ENCODE measurements around the gene MAML2. TPM values are rescaled to one million over a fixed set of nuclear protein-coding genes. Genes with fewer than 3 reads are reported as not detected.

Gene MAML2
- total RNA-seq, 2 experiments from 2014 or later = 14.7 to 15.5 TPM

- Mint-ChIP-seq H3K4me1 (ENCODE audit: low read depth) (peaks cover 14% of the 10 kb centered on the region), H3K9me3 (ENCODE audit: insufficient read depth) (no peaks in the 10 kb centered on the region), H3K36me3 (ENCODE audit: low read depth) (peaks cover 11% of the 10 kb centered on the region), H3K27ac (no peak overlapping the region), H3K27me3 (ENCODE audit: low read depth) (no peaks in the 10 kb centered on the region), H3K4me3 (no peak overlapping the region)
- POLR2A ChIA-PET = no interaction called here
- DNase-seq (no peak), ATAC-seq (no peak)
- CTCF ChIA-PET = interaction anchor here (1.6 to 2.1 kb wide), 3 partner anchors 19 to 175 kb away, joined by 5 to 12 read pairs (median 7); partner anchors contain the start of gene MAML2
Observed at GRCh38 chr11:96167203-96167758, 175.7 kb downstream of the MAML2 start.

DNA sequence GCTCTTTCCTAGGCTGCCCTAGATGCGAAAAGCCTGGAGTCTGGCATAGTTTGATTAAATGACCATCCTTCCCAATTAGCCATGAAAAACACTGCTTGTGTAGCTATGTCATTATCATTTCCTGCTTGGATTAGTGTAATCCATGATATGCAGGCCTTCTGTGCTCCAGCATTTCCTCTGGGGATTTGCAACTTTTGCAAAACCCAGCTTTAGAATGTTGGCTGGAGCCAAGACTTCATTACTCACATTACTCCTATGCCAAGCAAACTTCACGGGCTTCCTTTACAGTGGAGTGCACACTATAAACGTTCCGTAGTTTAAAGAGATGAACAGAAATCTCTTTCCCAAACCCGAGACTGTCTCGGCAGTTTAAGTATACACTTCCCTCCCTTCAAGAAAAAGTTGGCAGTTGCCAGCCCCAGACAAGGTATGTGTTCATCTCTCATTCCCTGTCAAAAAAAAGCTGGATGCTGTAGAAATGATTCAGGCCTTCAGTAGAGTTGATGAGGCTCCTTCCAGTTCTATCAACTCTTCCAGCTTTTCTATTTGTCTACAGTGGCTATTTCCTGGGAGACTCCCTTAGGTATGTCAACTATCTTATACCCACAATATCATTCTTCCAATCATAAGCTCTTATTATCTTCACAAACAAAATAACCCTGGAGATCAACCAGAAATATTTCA lies 180.0 kb downstream of the MAML2 start:
- CTCF ChIA-PET = interaction anchor here (1.1 to 1.6 kb wide), 3 partner anchors 53 to 180 kb away, joined by 3 to 6 read pairs (median 3); partner anchors contain the start of gene MAML2
- ATAC-seq (no peak), DNase-seq (no peak)
- Mint-ChIP-seq H3K36me3 (ENCODE audit: low read depth) (peaks cover 6% of the 10 kb centered on the region), H3K4me3 (no peak overlapping the region), H3K27ac (no peak overlapping the region), H3K4me1 (ENCODE audit: low read depth) (peaks cover 14% of the 10 kb centered on the region), H3K27me3 (ENCODE audit: low read depth) (no peaks in the 10 kb centered on the region), H3K9me3 (ENCODE audit: insufficient read depth) (no peaks in the 10 kb centered on the region)
- POLR2A ChIA-PET = no interaction called here

GRCh38 chr11:96161307-96162089 lies 181.5 kb downstream of the MAML2 start:
- H3K27me3 Mint-ChIP-seq (ENCODE audit: low read depth) = no peaks in the 10 kb centered on the region
- H3K27ac Mint-ChIP-seq = no peak overlapping the region
- no peaks in the 10 kb centered on the region for H3K9me3 Mint-ChIP-seq (ENCODE audit: insufficient read depth)
- H3K4me3 Mint-ChIP-seq = no peak overlapping the region
- peaks cover 6% of the 10 kb centered on the region for H3K36me3 Mint-ChIP-seq (ENCODE audit: low read depth)
- peaks cover 20% of the 10 kb centered on the region for H3K4me1 Mint-ChIP-seq (ENCODE audit: low read depth)
- ChIA-PET POLR2A (no interaction called here), CTCF (no interaction called here)
- ATAC-seq = no peak
- DNase-seq = no peak

DNA sequence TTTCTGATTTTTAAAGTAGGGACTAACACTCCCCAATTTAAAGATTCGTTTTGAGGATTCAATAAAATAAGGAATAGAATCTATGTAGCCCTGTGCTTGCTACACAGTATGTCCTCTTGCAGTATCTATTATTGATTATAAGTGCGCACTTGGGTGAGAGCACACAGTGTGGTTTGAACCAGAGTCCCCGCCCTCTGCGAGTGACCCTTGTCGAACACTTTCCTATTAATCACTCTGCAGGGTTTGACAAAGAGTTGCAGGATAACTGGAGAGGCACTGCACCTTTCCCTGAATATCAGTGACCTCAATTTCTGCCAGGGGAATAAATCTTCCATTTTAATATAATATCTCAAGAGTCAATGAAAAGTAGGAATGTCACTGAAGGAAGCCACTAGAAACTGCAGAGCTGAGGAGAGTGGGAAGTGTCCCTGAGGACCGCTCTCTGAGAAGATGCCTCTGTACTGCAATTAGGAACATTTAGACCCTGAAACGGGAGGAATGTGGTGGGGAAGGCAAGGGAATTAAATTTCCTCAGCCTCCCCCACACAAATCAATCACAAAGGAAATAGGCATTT lies 182.2 kb downstream of the MAML2 start:
- Mint-ChIP-seq H3K27ac (no peak overlapping the region), H3K4me3 (no peak overlapping the region), H3K4me1 (ENCODE audit: low read depth) (peaks cover 26% of the 10 kb centered on the region), H3K9me3 (ENCODE audit: insufficient read depth) (no peaks in the 10 kb centered on the region), H3K36me3 (ENCODE audit: low read depth) (peaks cover 6% of the 10 kb centered on the region), H3K27me3 (ENCODE audit: low read depth) (no peaks in the 10 kb centered on the region)
- ATAC-seq = no peak
- no peak for DNase-seq
- CTCF ChIA-PET = no interaction called here
- POLR2A ChIA-PET = no interaction called here

DNA sequence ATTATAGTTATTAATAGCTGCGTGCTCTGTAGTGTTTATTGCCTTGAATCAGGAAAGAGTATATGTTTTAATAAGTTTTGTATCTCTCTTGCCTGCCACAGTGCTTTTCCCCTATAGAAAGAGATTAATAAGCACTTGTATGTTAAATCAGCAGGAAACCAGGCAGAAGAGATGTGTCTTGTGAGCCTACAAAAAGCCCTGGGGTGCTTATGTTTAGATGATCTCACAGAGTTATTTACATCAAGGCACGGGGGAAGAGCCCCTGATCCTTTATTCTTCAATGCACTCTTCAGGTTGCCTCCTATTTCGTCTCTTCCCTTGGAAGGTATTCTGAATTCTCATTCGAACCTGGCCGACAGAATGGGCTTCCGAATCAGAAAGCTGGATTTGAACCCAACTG lies 183.0 kb downstream of the MAML2 start:
- H3K27me3 Mint-ChIP-seq (ENCODE audit: low read depth) = no peaks in the 10 kb centered on the region
- no peak for DNase-seq
- POLR2A ChIA-PET = no interaction called here
- CTCF ChIA-PET = no interaction called here
- no peak overlapping the region for H3K27ac Mint-ChIP-seq
- ATAC-seq = no peak
- H3K9me3 Mint-ChIP-seq (ENCODE audit: insufficient read depth) = no peaks in the 10 kb centered on the region
- peaks cover 6% of the 10 kb centered on the region for H3K36me3 Mint-ChIP-seq (ENCODE audit: low read depth)
- peaks cover 31% of the 10 kb centered on the region for H3K4me1 Mint-ChIP-seq (ENCODE audit: low read depth)
- H3K4me3 Mint-ChIP-seq = no peak overlapping the region

DNA sequence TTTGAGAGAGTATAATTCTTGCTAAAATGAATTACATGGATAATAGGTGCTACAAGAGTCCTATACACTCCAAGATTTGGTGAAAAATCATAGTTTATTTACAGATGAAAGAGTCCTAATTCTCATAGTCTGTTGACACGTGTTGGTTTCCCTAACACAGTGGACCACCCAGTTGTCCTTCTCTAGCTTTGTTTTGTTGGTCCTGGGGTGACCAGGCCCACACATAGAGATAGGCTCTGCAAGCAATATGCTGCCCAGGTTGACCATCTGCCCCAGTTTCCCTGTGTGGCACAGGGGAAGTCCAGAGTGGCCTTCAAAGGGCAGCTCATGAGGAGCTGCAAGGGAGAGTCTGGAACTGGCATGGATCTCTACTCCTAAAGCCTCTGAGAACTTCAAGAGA lies 184.9 kb downstream of the MAML2 start:
- ATAC-seq = no peak
- Mint-ChIP-seq H3K27me3 (ENCODE audit: low read depth) (no peaks in the 10 kb centered on the region), H3K9me3 (ENCODE audit: insufficient read depth) (no peaks in the 10 kb centered on the region), H3K4me3 (no peak overlapping the region), H3K27ac (no peak overlapping the region), H3K4me1 (ENCODE audit: low read depth) (peaks cover 31% of the 10 kb centered on the region), H3K36me3 (ENCODE audit: low read depth) (peaks cover 9% of the 10 kb centered on the region)
- ChIA-PET POLR2A (interaction anchor here (0.5 kb wide), 1 partner anchor 156 kb away, joined by 3 read pairs; no protein-coding TSS in a partner anchor), CTCF (interaction anchor here (1.1 to 1.3 kb wide), 3 partner anchors 14 to 236 kb away, joined by 3 to 4 read pairs (median 4); no protein-coding TSS in a partner anchor)
- DNase-seq = no peak

- POLR2A ChIA-PET = no interaction called here
- H3K4me1 Mint-ChIP-seq (ENCODE audit: low read depth) = peaks cover 32% of the 10 kb centered on the region
- CTCF ChIA-PET = interaction anchor here (1.3 kb wide), 1 partner anchor 31 kb away, joined by 4 read pairs; no protein-coding TSS in a partner anchor
- peaks cover 11% of the 10 kb centered on the region for H3K36me3 Mint-ChIP-seq (ENCODE audit: low read depth)
- no peak for ATAC-seq
- no peak overlapping the region for H3K4me3 Mint-ChIP-seq
- no peaks in the 10 kb centered on the region for H3K27me3 Mint-ChIP-seq (ENCODE audit: low read depth)
- no peaks in the 10 kb centered on the region for H3K9me3 Mint-ChIP-seq (ENCODE audit: insufficient read depth)
- H3K27ac Mint-ChIP-seq = peak overlapping the region; percentile 88
- no peak for DNase-seq
Observed at GRCh38 chr11:96157517-96157873, 185.5 kb downstream of the MAML2 start.

- Mint-ChIP-seq H3K27ac (peak overlapping the region; percentile 88), H3K27me3 (ENCODE audit: low read depth) (no peaks in the 10 kb centered on the region), H3K9me3 (ENCODE audit: insufficient read depth) (no peaks in the 10 kb centered on the region), H3K4me3 (peak overlapping the region; percentile 39), H3K4me1 (ENCODE audit: low read depth) (peaks cover 32% of the 10 kb centered on the region), H3K36me3 (ENCODE audit: low read depth) (peaks cover 15% of the 10 kb centered on the region)
- ChIA-PET CTCF (interaction anchor here (1.3 to 1.4 kb wide), 2 partner anchors 19 to 185 kb away, joined by 4 read pairs; no protein-coding TSS in a partner anchor), POLR2A (interaction anchor here (1.0 kb wide), 1 partner anchor 151 kb away, joined by 3 read pairs; no protein-coding TSS in a partner anchor)
- ATAC-seq = peak; percentile 28
- no peak for DNase-seq
Observed at GRCh38 chr11:96156379-96156722, 186.6 kb downstream of the MAML2 start.

- DNase-seq (peak; percentile 25), ATAC-seq (peak; percentile 34)
- POLR2A ChIA-PET = interaction anchor here (0.7 to 1.0 kb wide), 2 partner anchors 151 to 188 kb away, joined by 3 to 4 read pairs; partner anchors contain the start of gene MAML2
- CTCF ChIA-PET = interaction anchor here (0.9 to 1.5 kb wide), 4 partner anchors 11 to 187 kb away, joined by 4 to 5 read pairs (median 4); partner anchors contain the start of gene MAML2
- Mint-ChIP-seq H3K4me3 (no peak overlapping the region), H3K9me3 (ENCODE audit: insufficient read depth) (no peaks in the 10 kb centered on the region), H3K4me1 (ENCODE audit: low read depth) (peaks cover 32% of the 10 kb centered on the region), H3K27ac (peak overlapping the region; percentile 88), H3K36me3 (ENCODE audit: low read depth) (peaks cover 15% of the 10 kb centered on the region), H3K27me3 (ENCODE audit: low read depth) (no peaks in the 10 kb centered on the region)
Observed at GRCh38 chr11:96155627-96156378, 187.2 kb downstream of the MAML2 start.

GRCh38 chr11:96154802-96155520 lies 188.0 kb downstream of the MAML2 start:
- POLR2A ChIA-PET = interaction anchor here (0.7 kb wide), 1 partner anchor 188 kb away, joined by 4 read pairs; the partner anchor contains the start of gene MAML2
- Mint-ChIP-seq H3K4me1 (ENCODE audit: low read depth) (peaks cover 31% of the 10 kb centered on the region), H3K4me3 (no peak overlapping the region), H3K9me3 (ENCODE audit: insufficient read depth) (no peaks in the 10 kb centered on the region), H3K36me3 (ENCODE audit: low read depth) (peaks cover 15% of the 10 kb centered on the region), H3K27ac (no peak overlapping the region), H3K27me3 (ENCODE audit: low read depth) (no peaks in the 10 kb centered on the region)
- CTCF ChIA-PET = interaction anchor here (0.9 to 1.5 kb wide), 4 partner anchors 11 to 188 kb away, joined by 4 to 5 read pairs (median 4); partner anchors contain the start of gene MAML2
- no peak for DNase-seq
- ATAC-seq = no peak

Data from activated CD8-positive, alpha-beta T cell treated with anti-CD3 and anti-CD28 coated beads, Interleukin-2, amount 10 ng/mL, durations not matched to agents 7 days and 5 days (primary cell).